A673 (cell line): ENCODE data around the gene FGFR2. TPM values are rescaled to one million over a fixed set of nuclear protein-coding genes. Genes with fewer than 3 reads are reported as not detected.

Experiments
- BruUV-seq: library from RNA; stranded (reverse); fragments of 400-500 nt; replicated peaks from 2 replicates; lab custom pipeline; 2021; lab: Mats Ljungman, UMichigan
- CTCF ChIA-PET: fragments of 300-600 bp; sonication (Branson Sonifier 250); formaldehyde crosslinking; loops from one replicate; lab custom pipeline; 2022; ENCODE audit warnings: antibody characterized with exemption; lab: Charles Lee
- POLR2A ChIA-PET: fragments of 300-600 bp; sonication (Branson Sonifier 250); formaldehyde crosslinking; loops from one replicate; lab custom pipeline; 2022; ENCODE audit warnings: antibody characterized with exemption; ENCODE audit not compliant: low non-redundant PET; lab: Charles Lee
- DNase-seq: peaks from one replicate; pipeline ENCODE4 v3.0.0-alpha.2; 2015; ENCODE audit warnings: low spot score
- H3K27ac ChIP-seq: fragments of 200-600 bp; sonication (generic); 2 replicates; pipeline ENCODE4 v1.5.1; 2016; ENCODE audit warnings: mixed run types, low read depth, mild to moderate bottlenecking, mixed read lengths, antibody characterized with exemption, low read length; ENCODE audit not compliant: poor library complexity, severe bottlenecking
- H3K27me3 ChIP-seq: fragments of 200-600 bp; sonication (generic); replicated peaks from 2 replicates; pipeline ENCODE4 v1.6.1; 2017; ENCODE audit warnings: mixed run types, low read depth, mild to moderate bottlenecking, mixed read lengths, antibody characterized with exemption, low read length; ENCODE audit not compliant: insufficient read depth, poor library complexity
- H3K36me3 ChIP-seq: fragments of 200-600 bp; sonication (generic); 2 replicates; pipeline ENCODE4 v1.6.1; 2016; ENCODE audit warnings: mixed run types, mild to moderate bottlenecking, mixed read lengths, antibody characterized with exemption, low read length; ENCODE audit not compliant: insufficient read depth, poor library complexity, severe bottlenecking
- H3K4me1 ChIP-seq: fragments of 200-600 bp; sonication (generic); 2 replicates; pipeline ENCODE4 v1.6.1; 2017; ENCODE audit warnings: mixed run types, mild to moderate bottlenecking, mixed read lengths, antibody characterized with exemption, low read length; ENCODE audit not compliant: insufficient read depth, poor library complexity, severe bottlenecking
- H3K4me3 ChIP-seq: fragments of 200-600 bp; sonication (generic); 2 replicates; pipeline ENCODE4 v1.5.1; 2016; ENCODE audit warnings: low read depth, mixed run types, mild to moderate bottlenecking, mixed read lengths, low read length; ENCODE audit not compliant: poor library complexity, severe bottlenecking
- H3K9me3 ChIP-seq: fragments of 200-600 bp; sonication (generic); 2 replicates; pipeline ENCODE4 v1.6.1; 2016; ENCODE audit warnings: mixed run types, low read depth, mild to moderate bottlenecking, mixed read lengths, antibody characterized with exemption, low read length; ENCODE audit not compliant: poor library complexity, severe bottlenecking
- EZH2 ChIP-seq: fragments of 200-600 bp; sonication (generic); IDR thresholded peaks from 2 replicates; pipeline ENCODE4 v1.6.1; 2017; ENCODE audit warnings: borderline replicate concordance, low read depth, mild to moderate bottlenecking, mixed read lengths, antibody characterized with exemption, low read length; ENCODE audit not compliant: poor library complexity, severe bottlenecking
- intact Hi-C: fragments of 100-400 bp; cut with micrococcal nuclease; formaldehyde crosslinking; loops from one replicate; pipeline ENCODE4 v1.10.0; 2022; ENCODE audit not compliant: unreplicated experiment
- total RNA-seq: library from RNA; stranded (reverse); gene quantifications from 2 replicates; pipeline ENCODE4 v1.2.3, GENCODE V29; 2021
- TF ChIP-seq, protein P1 (sequence below): fragments of 300-800, 200-600 bp; sonication (generic); conservative IDR thresholded peaks from 2 replicates; pipeline ENCODE4 v1.5.1; 2017; ENCODE audit warnings: low read depth, mild to moderate bottlenecking, antibody characterized with exemption, low read length, moderate library complexity, mixed read lengths

The FGFR2 gene
- total RNA-seq, 1 experiment from 2014 or later: 0.60 TPM

DNA sequence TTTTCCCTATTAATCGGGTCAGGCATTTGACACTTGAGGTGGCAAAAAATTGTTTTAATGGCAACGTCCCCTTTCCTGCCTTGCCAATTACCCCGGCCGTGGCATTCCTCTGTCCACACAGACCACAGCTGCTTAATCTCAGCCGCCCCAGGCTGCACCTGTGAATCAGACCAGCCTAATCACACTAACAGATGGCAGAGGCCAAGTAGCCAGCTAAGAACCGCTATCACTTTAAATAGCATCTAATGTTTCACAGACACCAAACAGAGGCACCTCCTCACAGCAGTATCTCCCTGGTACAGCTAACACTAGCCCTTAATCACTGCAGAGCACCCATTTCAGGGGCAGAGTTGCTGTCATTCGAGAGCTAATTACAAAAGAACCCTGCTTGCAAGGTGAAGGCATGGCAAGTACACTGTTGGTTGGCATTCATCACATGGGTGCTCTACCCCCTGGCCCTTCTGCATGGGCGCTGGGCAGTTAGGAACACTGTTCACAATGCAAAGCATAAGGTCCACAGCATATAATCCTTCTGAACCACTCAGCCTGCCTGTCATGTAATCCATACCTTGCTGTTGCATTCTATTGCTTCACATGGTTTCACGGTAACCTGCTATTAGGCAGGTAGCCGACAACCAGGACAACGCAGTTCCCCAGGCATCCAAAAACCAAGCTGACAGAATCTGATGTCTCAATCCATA, 38.8 kb downstream of the FGFR2 start:
- TF ChIP-seq, protein P1, sequence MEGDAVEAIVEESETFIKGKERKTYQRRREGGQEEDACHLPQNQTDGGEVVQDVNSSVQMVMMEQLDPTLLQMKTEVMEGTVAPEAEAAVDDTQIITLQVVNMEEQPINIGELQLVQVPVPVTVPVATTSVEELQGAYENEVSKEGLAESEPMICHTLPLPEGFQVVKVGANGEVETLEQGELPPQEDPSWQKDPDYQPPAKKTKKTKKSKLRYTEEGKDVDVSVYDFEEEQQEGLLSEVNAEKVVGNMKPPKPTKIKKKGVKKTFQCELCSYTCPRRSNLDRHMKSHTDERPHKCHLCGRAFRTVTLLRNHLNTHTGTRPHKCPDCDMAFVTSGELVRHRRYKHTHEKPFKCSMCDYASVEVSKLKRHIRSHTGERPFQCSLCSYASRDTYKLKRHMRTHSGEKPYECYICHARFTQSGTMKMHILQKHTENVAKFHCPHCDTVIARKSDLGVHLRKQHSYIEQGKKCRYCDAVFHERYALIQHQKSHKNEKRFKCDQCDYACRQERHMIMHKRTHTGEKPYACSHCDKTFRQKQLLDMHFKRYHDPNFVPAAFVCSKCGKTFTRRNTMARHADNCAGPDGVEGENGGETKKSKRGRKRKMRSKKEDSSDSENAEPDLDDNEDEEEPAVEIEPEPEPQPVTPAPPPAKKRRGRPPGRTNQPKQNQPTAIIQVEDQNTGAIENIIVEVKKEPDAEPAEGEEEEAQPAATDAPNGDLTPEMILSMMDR: no peak
- no peak for TF ChIP-seq EZH2
- no peaks in the 10 kb centered on the region for H3K9me3 ChIP-seq
- no peaks in the 10 kb centered on the region for H3K36me3 ChIP-seq
- BruUV-seq: no TSS peak
- CTCF ChIA-PET: no interaction called here
- no peak overlapping the region for H3K27ac ChIP-seq
- POLR2A ChIA-PET: no interaction called here
- no peaks in the 10 kb centered on the region for H3K4me1 ChIP-seq
- no peak overlapping the region for H3K4me3 ChIP-seq
- no peak for DNase-seq
- H3K27me3 ChIP-seq: peaks cover 20% of the 10 kb centered on the region
- intact Hi-C loops: no loop called here

DNA sequence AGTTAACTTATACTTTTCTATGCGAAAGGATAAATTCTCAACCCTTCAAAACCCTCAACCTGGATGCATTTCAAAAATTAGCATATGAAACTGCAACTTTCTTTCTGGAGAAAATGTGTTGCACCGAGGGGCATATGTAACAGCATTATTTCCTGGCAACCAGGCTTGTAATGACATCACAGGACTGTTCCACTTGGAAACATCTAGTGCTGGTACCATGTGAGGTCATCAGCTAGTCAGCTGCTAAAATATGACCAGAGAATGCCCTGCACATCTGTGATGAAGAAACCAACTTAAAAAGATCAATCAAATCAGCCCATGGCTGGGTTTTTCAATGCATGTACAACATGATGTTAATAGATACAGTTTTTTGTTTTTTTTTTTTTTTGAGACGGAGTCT, 40.0 kb downstream of the FGFR2 start:
- ChIA-PET CTCF (no interaction called here), POLR2A (no interaction called here)
- no TSS peak for BruUV-seq
- H3K36me3 ChIP-seq: no peaks in the 10 kb centered on the region
- no peaks in the 10 kb centered on the region for H3K9me3 ChIP-seq
- intact Hi-C loops: no loop called here
- no peaks in the 10 kb centered on the region for H3K4me1 ChIP-seq
- no peak overlapping the region for H3K27ac ChIP-seq
- DNase-seq: no peak
- no peak overlapping the region for H3K4me3 ChIP-seq
- TF ChIP-seq EZH2: no peak
- TF ChIP-seq, protein P1: no peak
- H3K27me3 ChIP-seq: peaks cover 20% of the 10 kb centered on the region

DNA sequence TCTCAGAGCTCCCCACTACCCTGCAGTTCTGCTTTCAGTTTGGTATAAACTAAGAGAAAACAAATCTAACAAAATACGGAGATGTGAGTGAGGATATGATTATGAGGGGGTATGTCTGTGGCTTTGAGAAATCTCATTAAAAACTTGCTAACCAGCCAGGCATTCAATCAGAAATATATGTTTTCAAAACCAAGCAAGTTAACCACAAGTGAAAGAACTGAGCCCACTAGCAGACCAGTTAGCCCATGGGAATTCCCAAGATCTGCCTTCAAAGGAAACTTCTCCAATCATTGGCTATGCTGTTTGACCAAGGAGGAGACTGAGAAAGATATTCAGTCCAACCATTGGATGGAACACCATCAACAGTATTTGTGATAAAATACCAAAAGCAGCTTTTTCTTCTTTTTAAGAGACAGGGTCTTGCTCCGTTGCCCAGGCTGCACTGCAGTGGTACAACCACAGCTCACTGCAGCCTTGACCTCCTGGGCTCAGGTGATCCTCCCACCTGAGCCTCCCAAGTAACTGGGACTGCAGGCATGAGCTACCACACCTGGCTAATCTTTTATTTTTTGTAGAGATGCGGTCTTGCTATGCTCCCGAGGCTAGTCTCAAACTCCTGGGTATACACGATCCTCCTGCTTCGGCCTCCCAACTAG, 41.2 kb downstream of the FGFR2 start:
- Histone ChIP-seq H3K4me1 (no peaks in the 10 kb centered on the region), H3K27ac (no peak overlapping the region), H3K4me3 (no peak overlapping the region), H3K27me3 (peaks cover 24% of the 10 kb centered on the region), H3K36me3 (no peaks in the 10 kb centered on the region), H3K9me3 (no peaks in the 10 kb centered on the region)
- DNase-seq: no peak
- no TSS peak for BruUV-seq
- intact Hi-C loops: no loop called here
- ChIA-PET CTCF (no interaction called here), POLR2A (no interaction called here)
- TF ChIP-seq EZH2: no peak
- TF ChIP-seq, protein P1: no peak
